CD4-positive, alpha-beta T cell treated with Interleukin-4 for 1 hour (primary cell): ENCODE data around the gene BCAS1.
A peak's percentile ranks its signal among the peaks of the same experiment; 100 is the strongest.
"Not testable (repeated sequence)": the region's sequence is repeated elsewhere in the genome, so short reads cannot be mapped to it uniquely, and the experiment has no call there.

ENCODE experiments used
- DNase-seq, 2 donors: peaks; one replicate each; pipeline ENCODE4 v3.0.0-alpha.2; 2020 to 2022

Gene BCAS1

GRCh38 chr20:53939572-53940359 is 130.6 kb downstream of the BCAS1 start:
- DNase-seq: peak; percentile 74 to 83

GRCh38 chr20:53939190-53939571 is 131.2 kb downstream of the BCAS1 start:
- no peak for DNase-seq

GRCh38 chr20:53938739-53939138 is 131.7 kb downstream of the BCAS1 start:
- DNase-seq: no peak

GRCh38 chr20:53937929-53938367 is 132.4 kb downstream of the BCAS1 start:
- DNase-seq: no peak

- no peak for DNase-seq
These were observed 133.1 kb downstream of the BCAS1 start for GRCh38 chr20:53937339-53937741.

- no peak for DNase-seq
These were observed 134.9 kb downstream of the BCAS1 start for GRCh38 chr20:53935344-53936084.

GRCh38 chr20:53934421-53935343 is 135.7 kb downstream of the BCAS1 start:
- peak in 1 of 2 donors; percentile 36 for DNase-seq

- no peak for DNase-seq
These were observed 137.1 kb downstream of the BCAS1 start for GRCh38 chr20:53933232-53933846.

GRCh38 chr20:53932655-53933192 is 137.7 kb downstream of the BCAS1 start:
- not testable (repeated sequence) for DNase-seq

- DNase-seq: no peak
These were observed 138.8 kb downstream of the BCAS1 start for GRCh38 chr20:53931597-53931996.

- no peak for DNase-seq
These were observed 139.5 kb downstream of the BCAS1 start for GRCh38 chr20:53930651-53931504.

GRCh38 chr20:53929974-53930650 is 140.3 kb downstream of the BCAS1 start:
- no peak for DNase-seq

- DNase-seq: no peak
These were observed 141.0 kb downstream of the BCAS1 start for GRCh38 chr20:53929399-53929798.

GRCh38 chr20:53927990-53928389 is 142.4 kb downstream of the BCAS1 start:
- no peak for DNase-seq

- DNase-seq: peak in 1 of 2 donors; percentile 58
These were observed 143.9 kb downstream of the BCAS1 start for GRCh38 chr20:53926428-53927028.

- no peak for DNase-seq
These were observed 144.6 kb downstream of the BCAS1 start for GRCh38 chr20:53925651-53926401.

GRCh38 chr20:53923566-53924369 is 146.6 kb downstream of the BCAS1 start:
- DNase-seq: no peak

- DNase-seq: peak in 1 of 2 donors; percentile 16
These were observed 147.5 kb downstream of the BCAS1 start for GRCh38 chr20:53922901-53923314.
